Stimulated activated CD8-positive, alpha-beta memory T cell treated with anti-CD3 and anti-CD28 coated beads, Interleukin-2, amount 100 ng/mL, for 48 hours (primary cell): Measurements from ENCODE around the gene TTLL13.
A peak's percentile ranks its signal among the peaks of the same experiment; 100 is the strongest.

Experiments
- DNase-seq, 2 donors: peaks; one replicate each; pipeline ENCODE4 v3.0.0-alpha.2; 2020; ENCODE audit warnings: low read depth in 2 of 2

The TTLL13 gene

GRCh38 chr15:90249203-90249863 lies at the start of gene TTLL13:
TTLL13 (plus strand) TSS chr15:90249556; CDS start chr15:90250631, 1,075 bp downstream.
- DNase-seq: peak; percentile 71 to 89

- no peak for DNase-seq
Observed at GRCh38 chr15:90200534-90201129, 48.7 kb upstream of the TTLL13 start.

- peak; percentile 54 to 61 for DNase-seq
Observed at GRCh38 chr15:90201130-90201943, 48.0 kb upstream of the TTLL13 start, which contains the start of gene SEMA4B. SEMA4B (plus strand) TSS chr15:90201330; CDS start chr15:90201579, 249 bp downstream.

GRCh38 chr15:90201944-90202375 lies 47.4 kb upstream of the TTLL13 start:
- no peak for DNase-seq

- no peak for DNase-seq
Observed at GRCh38 chr15:90202929-90203328, 46.4 kb upstream of the TTLL13 start.

- DNase-seq: no peak
Observed at GRCh38 chr15:90203473-90203872, 45.9 kb upstream of the TTLL13 start.

- DNase-seq: no peak
Observed at GRCh38 chr15:90203922-90204321, 45.4 kb upstream of the TTLL13 start.

GRCh38 chr15:90205050-90205848 lies 44.1 kb upstream of the TTLL13 start:
- no peak for DNase-seq

- DNase-seq: no peak
Observed at GRCh38 chr15:90205886-90206285, 43.5 kb upstream of the TTLL13 start.

- DNase-seq: no peak
Observed at GRCh38 chr15:90207252-90207651, 42.1 kb upstream of the TTLL13 start.

GRCh38 chr15:90208356-90208755 lies 41.0 kb upstream of the TTLL13 start:
- no peak for DNase-seq

GRCh38 chr15:90209591-90209990 lies 39.8 kb upstream of the TTLL13 start:
- DNase-seq: no peak

- DNase-seq: no peak
Observed at GRCh38 chr15:90210593-90210992, 38.8 kb upstream of the TTLL13 start.

GRCh38 chr15:90211009-90211408 lies 38.3 kb upstream of the TTLL13 start:
- no peak for DNase-seq

- DNase-seq: no peak
Observed at GRCh38 chr15:90211440-90212143, 37.8 kb upstream of the TTLL13 start.

- no peak for DNase-seq
Observed at GRCh38 chr15:90212221-90213098, 36.9 kb upstream of the TTLL13 start.

GRCh38 chr15:90213122-90213817 lies 36.1 kb upstream of the TTLL13 start:
- no peak for DNase-seq

GRCh38 chr15:90213818-90214204 lies 35.5 kb upstream of the TTLL13 start:
- DNase-seq: no peak

- no peak for DNase-seq
Observed at GRCh38 chr15:90214553-90215196, 34.7 kb upstream of the TTLL13 start.
